Tibial artery (tissue), 4 donors: ENCODE data around the gene ANGPTL8.

Experiments used
- DNase-seq, 2 donors: peaks; one replicate each; pipeline ENCODE4 v3.0.0-alpha.2; 2019
- H3K27ac ChIP-seq, 2 donors: fragments of 200-600 bp; sonication (generic) in 1 of 2; 1 replicate in 1 of 2; 2 replicates in 1 of 2; pipeline ENCODE4 v1.5.1; 2018 to 2019; ENCODE audit warnings: mild to moderate bottlenecking in 1 of 2
- H3K27me3 ChIP-seq, 2 donors: fragments of 200-600 bp; sonication (generic) in 1 of 2; one replicate each; pipeline versions ENCODE4 v1.5.1 to v1.6.0; 2016 to 2019
- H3K36me3 ChIP-seq, 3 donors: fragments of 200-600 bp; sonication (generic) in 2 of 3; one replicate each; pipeline ENCODE4 v1.5.1; 2016 to 2019; ENCODE audit warnings: mild to moderate bottlenecking in 2 of 3
- H3K4me1 ChIP-seq, 4 donors: fragments of 200-600 bp; sonication (generic) in 2 of 4; 1 replicate in 3 of 4; 2 replicates in 1 of 4; pipeline ENCODE4 v1.5.1; 2016 to 2019
- H3K4me3 ChIP-seq, 2 donors: fragments of 200-600 bp; sonication (generic) in 1 of 2; 1 replicate in 1 of 2; 2 replicates in 1 of 2; pipeline ENCODE4 v1.5.1; 2018 to 2019; ENCODE audit warnings: mild to moderate bottlenecking in 2 of 2
- H3K9me3 ChIP-seq, 3 donors: fragments of 200-600 bp; sonication (generic) in 1 of 3; one replicate each; pipeline ENCODE4 v1.5.1; 2016 to 2019
- CTCF ChIP-seq, 2 experiments: fragments of 200-600 bp in 1 of 2; fragments of 450-650 bp in 1 of 2; IDR thresholded peaks; one replicate each; pipeline ENCODE4 v1.5.1; 2017 to 2019; ENCODE audit warnings: antibody characterized with exemption in 2 of 2, mild to moderate bottlenecking in 1 of 2, moderate library complexity in 1 of 2
- intact Hi-C: fragments of 100-400 bp; cut with DNase I; formaldehyde crosslinking; loops from one replicate; pipeline ENCODE4 v1.15.0; 2023; ENCODE audit warnings: low total_unique reads

The ANGPTL8 gene, protein sequence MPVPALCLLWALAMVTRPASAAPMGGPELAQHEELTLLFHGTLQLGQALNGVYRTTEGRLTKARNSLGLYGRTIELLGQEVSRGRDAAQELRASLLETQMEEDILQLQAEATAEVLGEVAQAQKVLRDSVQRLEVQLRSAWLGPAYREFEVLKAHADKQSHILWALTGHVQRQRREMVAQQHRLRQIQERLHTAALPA

GRCh38 chr19:11239377-11240000, at the start of gene ANGPTL8:
ANGPTL8 (plus strand) TSS chr19:11239619; CDS start chr19:11239638, 19 bp downstream.
- H3K36me3 ChIP-seq, result peaks cover 6 to 82% (median 66%) of the 10 kb centered on the region in 3 donors
- no peak for DNase-seq
- H3K4me1 ChIP-seq, result peaks cover 0 to 6% (median 3%) of the 10 kb centered on the region in 4 donors
- H3K27ac ChIP-seq, result no peak within 1 kb of the TSS
- no peak within 1 kb of the TSS for H3K4me3 ChIP-seq
- no peaks in the 10 kb centered on the region for H3K27me3 ChIP-seq
- peaks cover 0 to 6% (median 0%) of the 10 kb centered on the region in 3 donors for H3K9me3 ChIP-seq
- no peak for TF ChIP-seq CTCF (IDR thresholded peaks at IDR 0.05)
- intact Hi-C loops, result no loop called here

- Histone ChIP-seq H3K27me3 (no peaks in the 10 kb centered on the region), H3K36me3 (peaks cover 55 to 86% (median 57%) of the 10 kb centered on the region in 3 donors), H3K9me3 (no peaks in the 10 kb centered on the region), H3K4me1 (peaks cover 0 to 100% (median 91%) of the 10 kb centered on the region in 4 donors), H3K4me3 (peak overlapping the region in 1 of 2 donors; percentile 28), H3K27ac (peak overlapping the region; percentile 94 to 98)
- intact Hi-C loops, result no loop called here
- TF ChIP-seq CTCF (IDR thresholded peaks at IDR 0.05), result no peak
- DNase-seq, result no peak
Measured at GRCh38 chr19:11190501-11190900, 48.9 kb upstream of the ANGPTL8 start.

DNA sequence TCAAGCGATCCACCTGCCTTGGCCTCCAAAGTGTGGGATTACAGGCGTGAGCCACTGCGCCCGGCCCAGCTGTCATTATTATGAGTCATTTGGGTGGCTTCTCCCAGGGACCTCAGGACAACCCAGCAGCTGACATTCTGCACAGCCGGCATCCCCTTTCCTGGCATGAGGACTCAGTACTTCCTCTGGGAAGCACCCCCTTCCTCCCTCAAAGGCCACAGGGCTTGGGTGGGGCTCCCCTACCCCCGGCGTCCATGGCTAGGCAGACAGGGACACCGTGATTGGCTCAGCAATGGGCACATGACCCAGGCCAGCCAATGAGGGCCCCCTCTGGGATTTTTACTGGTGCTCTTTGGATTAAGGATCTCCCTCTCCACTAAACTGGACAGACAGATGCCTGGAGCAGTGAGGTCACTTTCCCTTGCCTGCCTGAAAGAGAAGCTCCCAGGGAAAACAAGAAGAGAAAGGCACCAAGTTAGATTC, 48.1 kb upstream of the ANGPTL8 start:
- Histone ChIP-seq H3K9me3 (no peaks in the 10 kb centered on the region), H3K27me3 (no peaks in the 10 kb centered on the region), H3K4me3 (peak overlapping the region; percentile 2 to 28), H3K4me1 (peaks cover 0 to 100% (median 85%) of the 10 kb centered on the region in 4 donors), H3K36me3 (peaks cover 49 to 78% (median 50%) of the 10 kb centered on the region in 3 donors), H3K27ac (peak overlapping the region; percentile 94 to 98)
- TF ChIP-seq CTCF (IDR thresholded peaks at IDR 0.05), result no peak
- intact Hi-C loops, result no loop called here
- DNase-seq, result peak; percentile 81 to 89

DNA sequence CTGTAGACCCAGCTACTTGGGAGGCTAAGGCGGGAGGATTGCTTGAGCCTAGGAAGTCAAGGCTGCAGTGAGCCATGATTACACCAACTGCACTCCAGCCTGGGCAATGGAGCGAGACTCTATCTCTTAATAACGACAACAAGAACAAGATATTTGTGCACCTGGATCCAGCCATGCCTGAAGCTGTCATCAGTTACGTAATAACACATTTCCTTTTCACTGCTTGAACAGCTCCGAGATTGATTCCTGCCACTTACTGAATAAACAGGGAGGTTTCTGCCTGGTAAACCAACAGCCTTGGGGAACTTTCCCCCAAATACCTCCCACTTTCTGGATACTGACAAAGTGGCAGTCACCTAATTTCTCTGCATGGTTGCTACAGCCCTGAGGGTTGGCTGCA, 47.5 kb upstream of the ANGPTL8 start:
- intact Hi-C loops, result no loop called here
- no peaks in the 10 kb centered on the region for H3K9me3 ChIP-seq
- no peaks in the 10 kb centered on the region for H3K27me3 ChIP-seq
- peaks cover 45 to 72% (median 48%) of the 10 kb centered on the region in 3 donors for H3K36me3 ChIP-seq
- peak overlapping the region; percentile 2 to 28 for H3K4me3 ChIP-seq
- peaks cover 0 to 94% (median 79%) of the 10 kb centered on the region in 4 donors for H3K4me1 ChIP-seq
- peak overlapping the region; percentile 94 to 98 for H3K27ac ChIP-seq
- no peak for TF ChIP-seq CTCF (IDR thresholded peaks at IDR 0.05)
- DNase-seq, result no peak

GRCh38 chr19:11192957-11193939, 46.2 kb upstream of the ANGPTL8 start:
- H3K27me3 ChIP-seq, result no peaks in the 10 kb centered on the region
- H3K4me3 ChIP-seq, result peak overlapping the region; percentile 93 to 98
- peaks cover 39 to 62% (median 45%) of the 10 kb centered on the region in 3 donors for H3K36me3 ChIP-seq
- H3K9me3 ChIP-seq, result no peaks in the 10 kb centered on the region
- TF ChIP-seq CTCF (IDR thresholded peaks at IDR 0.05), result no peak
- H3K27ac ChIP-seq, result peak overlapping the region; percentile 94 to 98
- intact Hi-C loops, result no loop called here
- DNase-seq, result no peak
- H3K4me1 ChIP-seq, result peaks cover 0 to 86% (median 75%) of the 10 kb centered on the region in 4 donors
